Measurements from ENCODE around the gene ITGAX.

GRCh38 chr16:31352376-31353115, 2.4 kb upstream of the ITGAX start:
- TF ChIP-seq POLR2A (IDR thresholded peaks at IDR 0.05; ENCODE audit: low read length), result no peak
- TF ChIP-seq GATA1 (IDR thresholded peaks at IDR 0.05; ENCODE audit: low read depth, low read length), result no peak
